Muscle layer of colon (tissue), 2 donors: ENCODE results near the gene OSBPL6.
"Not testable (repeated sequence)": the region's sequence is repeated elsewhere in the genome, so short reads cannot be mapped to it uniquely, and the experiment has no call there.

Experiments used
- H3K27ac ChIP-seq: one replicate; pipeline ENCODE4 v1.7.0; 2013; ENCODE audit warnings: low read depth, mild to moderate bottlenecking, low read length, moderate library complexity
- H3K27me3 ChIP-seq, 2 donors: one replicate each; pipeline ENCODE4 v1.7.0; 2013; ENCODE audit warnings: low read length in 2 of 2, mild to moderate bottlenecking in 2 of 2; ENCODE audit not compliant: insufficient read depth in 2 of 2, control insufficient read depth in 1 of 2
- H3K36me3 ChIP-seq: one replicate; pipeline ENCODE4 v1.7.0; 2013; ENCODE audit warnings: mild to moderate bottlenecking, low read length; ENCODE audit not compliant: insufficient read depth
- H3K4me1 ChIP-seq: one replicate; pipeline ENCODE4 v1.7.0; 2013; ENCODE audit warnings: mild to moderate bottlenecking, low read length; ENCODE audit not compliant: insufficient read depth
- H3K4me3 ChIP-seq, 2 donors: one replicate each; pipeline ENCODE4 v1.7.0; 2013; ENCODE audit warnings: low read length in 2 of 2, low read depth in 1 of 2, mild to moderate bottlenecking in 1 of 2, moderate library complexity in 1 of 2
- H3K9ac ChIP-seq: one replicate; pipeline ENCODE4 v1.7.0; 2013; ENCODE audit warnings: low read length
- H3K9me3 ChIP-seq: one replicate; pipeline ENCODE4 v1.7.0; 2013; ENCODE audit warnings: mild to moderate bottlenecking, low read length
- donor health status: abdominal sarcoma.
- donor health status: Adenocarcinoma of cecum.

Gene OSBPL6

GRCh38 chr2:178193823-178194599 lies at the start of gene OSBPL6:
TSS of gene OSBPL6 (plus strand) at chr2:178194512. CDS start at chr2:178306185, 111,673 bp downstream.
- peak within 1 kb of the TSS; percentile 71 to 80 for H3K4me3 ChIP-seq
- H3K4me1 ChIP-seq: no peaks in the 10 kb centered on the region
- no peaks in the 10 kb centered on the region for H3K27me3 ChIP-seq
- H3K36me3 ChIP-seq: no peaks in the 10 kb centered on the region
- no peaks in the 10 kb centered on the region for H3K9me3 ChIP-seq
- H3K9ac ChIP-seq: peak within 1 kb of the TSS; percentile 59
- H3K27ac ChIP-seq: peak within 1 kb of the TSS; percentile 78

- Histone ChIP-seq H3K9ac (no peak overlapping the region), H3K9me3 (no peaks in the 10 kb centered on the region), H3K36me3 (no peaks in the 10 kb centered on the region), H3K4me3 (no peak overlapping the region), H3K4me1 (no peaks in the 10 kb centered on the region), H3K27me3 (no peaks in the 10 kb centered on the region), H3K27ac (no peak overlapping the region)
Observed at GRCh38 chr2:178152033-178152432, 42.3 kb upstream of the OSBPL6 start.

GRCh38 chr2:178152542-178152941 lies 41.8 kb upstream of the OSBPL6 start:
- H3K4me3 ChIP-seq: no peak overlapping the region
- H3K9me3 ChIP-seq: no peaks in the 10 kb centered on the region
- no peaks in the 10 kb centered on the region for H3K27me3 ChIP-seq
- H3K4me1 ChIP-seq: no peaks in the 10 kb centered on the region
- H3K27ac ChIP-seq: no peak overlapping the region
- H3K36me3 ChIP-seq: no peaks in the 10 kb centered on the region
- H3K9ac ChIP-seq: no peak overlapping the region

GRCh38 chr2:178152977-178153376 lies 41.3 kb upstream of the OSBPL6 start:
- no peak overlapping the region for H3K27ac ChIP-seq

GRCh38 chr2:178153878-178154277 lies 40.4 kb upstream of the OSBPL6 start:
- not testable (repeated sequence) for H3K4me3 ChIP-seq, H3K27ac ChIP-seq, H3K4me1 ChIP-seq, H3K9ac ChIP-seq, H3K36me3 ChIP-seq, H3K27me3 ChIP-seq, H3K9me3 ChIP-seq

More at GRCh38 chr2:178152977-178153376, 41.3 kb upstream of the OSBPL6 start:
- H3K27me3 ChIP-seq: no peaks in the 10 kb centered on the region
- no peaks in the 10 kb centered on the region for H3K4me1 ChIP-seq
- no peaks in the 10 kb centered on the region for H3K9me3 ChIP-seq
- H3K36me3 ChIP-seq: no peaks in the 10 kb centered on the region
- H3K4me3 ChIP-seq: no peak overlapping the region
- no peak overlapping the region for H3K9ac ChIP-seq

- Histone ChIP-seq H3K9me3 (no peaks in the 10 kb centered on the region), H3K27me3 (no peaks in the 10 kb centered on the region), H3K27ac (no peak overlapping the region), H3K9ac (no peak overlapping the region), H3K4me1 (no peaks in the 10 kb centered on the region), H3K4me3 (no peak overlapping the region), H3K36me3 (no peaks in the 10 kb centered on the region)
Observed at GRCh38 chr2:178155524-178155923, 38.8 kb upstream of the OSBPL6 start.

- H3K36me3 ChIP-seq: no peaks in the 10 kb centered on the region
Observed at GRCh38 chr2:178157574-178157973, 36.7 kb upstream of the OSBPL6 start.

GRCh38 chr2:178159966-178160365 lies 34.3 kb upstream of the OSBPL6 start:
- Histone ChIP-seq H3K27ac (no peak overlapping the region), H3K4me1 (no peaks in the 10 kb centered on the region), H3K36me3 (no peaks in the 10 kb centered on the region), H3K9me3 (no peaks in the 10 kb centered on the region), H3K27me3 (no peaks in the 10 kb centered on the region), H3K9ac (no peak overlapping the region), H3K4me3 (no peak overlapping the region)

More at GRCh38 chr2:178157574-178157973, 36.7 kb upstream of the OSBPL6 start:
- Histone ChIP-seq H3K4me3 (no peak overlapping the region), H3K9ac (no peak overlapping the region), H3K27me3 (no peaks in the 10 kb centered on the region), H3K27ac (no peak overlapping the region), H3K9me3 (no peaks in the 10 kb centered on the region), H3K4me1 (no peaks in the 10 kb centered on the region)

- no peaks in the 10 kb centered on the region for H3K4me1 ChIP-seq
- no peaks in the 10 kb centered on the region for H3K27me3 ChIP-seq
- H3K27ac ChIP-seq: no peak overlapping the region
- no peaks in the 10 kb centered on the region for H3K9me3 ChIP-seq
- no peak overlapping the region for H3K4me3 ChIP-seq
- no peaks in the 10 kb centered on the region for H3K36me3 ChIP-seq
- H3K9ac ChIP-seq: no peak overlapping the region
Observed at GRCh38 chr2:178160601-178161000, 33.7 kb upstream of the OSBPL6 start.

- no peak overlapping the region for H3K4me3 ChIP-seq
- no peaks in the 10 kb centered on the region for H3K9me3 ChIP-seq
- peaks cover 5% of the 10 kb centered on the region for H3K4me1 ChIP-seq
- H3K27ac ChIP-seq: no peak overlapping the region
- no peaks in the 10 kb centered on the region for H3K27me3 ChIP-seq
- H3K9ac ChIP-seq: no peak overlapping the region
- H3K36me3 ChIP-seq: no peaks in the 10 kb centered on the region
Observed at GRCh38 chr2:178163395-178163794, 30.9 kb upstream of the OSBPL6 start.

- peaks cover 5% of the 10 kb centered on the region for H3K4me1 ChIP-seq
- no peak overlapping the region for H3K4me3 ChIP-seq
- no peaks in the 10 kb centered on the region for H3K36me3 ChIP-seq
- H3K27ac ChIP-seq: no peak overlapping the region
- no peaks in the 10 kb centered on the region for H3K27me3 ChIP-seq
- H3K9ac ChIP-seq: no peak overlapping the region
- no peaks in the 10 kb centered on the region for H3K9me3 ChIP-seq
Observed at GRCh38 chr2:178163911-178164310, 30.4 kb upstream of the OSBPL6 start.

- H3K27me3 ChIP-seq: no peaks in the 10 kb centered on the region
- H3K4me1 ChIP-seq: no peaks in the 10 kb centered on the region
- no peaks in the 10 kb centered on the region for H3K9me3 ChIP-seq
- no peak overlapping the region for H3K9ac ChIP-seq
- H3K27ac ChIP-seq: no peak overlapping the region
- H3K4me3 ChIP-seq: no peak overlapping the region
- no peaks in the 10 kb centered on the region for H3K36me3 ChIP-seq
Observed at GRCh38 chr2:178173657-178174056, 20.7 kb upstream of the OSBPL6 start.
